HFFc6 (cell line): ENCODE measurements around the gene RNF148. TPM values are rescaled to one million over a fixed set of nuclear protein-coding genes. Genes with fewer than 3 reads are reported as not detected.

Source experiments
- DNase-seq: peaks from one replicate; pipeline ENCODE4 v3.0.0-alpha.2; 2018
- H3K27ac Mint-ChIP-seq: 2 replicates; pipeline ENCODE4 v1.8.0; 2020; ENCODE audit warnings: mild to moderate bottlenecking, mixed read lengths
- H3K27me3 Mint-ChIP-seq: 2 replicates; pipeline ENCODE4 v1.8.0; 2021; ENCODE audit warnings: mild to moderate bottlenecking, moderate library complexity, mixed read lengths; ENCODE audit not compliant: insufficient read depth
- H3K36me3 Mint-ChIP-seq: 2 replicates; pipeline ENCODE4 v1.8.0; 2021; ENCODE audit warnings: low read depth, mixed read lengths
- H3K4me1 Mint-ChIP-seq: 2 replicates; pipeline ENCODE4 v1.8.0; 2020; ENCODE audit warnings: low read depth, mixed read lengths
- H3K4me3 Mint-ChIP-seq: 2 replicates; pipeline ENCODE4 v1.8.0; 2020; ENCODE audit warnings: mild to moderate bottlenecking, moderate library complexity, mixed read lengths
- H3K9me3 Mint-ChIP-seq: 2 replicates; pipeline ENCODE4 v1.8.0; 2020; ENCODE audit warnings: mild to moderate bottlenecking, mixed read lengths
- total RNA-seq, 6 experiments: library from RNA; stranded (reverse); fragmentation: NEBNext Ultra II Directional; extraction: Animal tissue kit (Norgen Biotek cat#: 25700); gene quantifications; 2 replicates in 1 of 6; 3 replicates in 5 of 6; pipeline ENCODE4 v1.2.3, GENCODE V29; 2021
- TF ChIP-seq, protein P1 (sequence below): fragments of 200-600 bp; sonication (generic); IDR thresholded peaks from 2 replicates; pipeline ENCODE4 v1.5.0; 2021; ENCODE audit warnings: antibody characterized with exemption, mild to moderate bottlenecking

Gene RNF148
- total RNA-seq, 6 experiments from 2014 or later, result not detected

- peaks cover 34% of the 10 kb centered on the region for H3K9me3 Mint-ChIP-seq
- TF ChIP-seq, protein P1, sequence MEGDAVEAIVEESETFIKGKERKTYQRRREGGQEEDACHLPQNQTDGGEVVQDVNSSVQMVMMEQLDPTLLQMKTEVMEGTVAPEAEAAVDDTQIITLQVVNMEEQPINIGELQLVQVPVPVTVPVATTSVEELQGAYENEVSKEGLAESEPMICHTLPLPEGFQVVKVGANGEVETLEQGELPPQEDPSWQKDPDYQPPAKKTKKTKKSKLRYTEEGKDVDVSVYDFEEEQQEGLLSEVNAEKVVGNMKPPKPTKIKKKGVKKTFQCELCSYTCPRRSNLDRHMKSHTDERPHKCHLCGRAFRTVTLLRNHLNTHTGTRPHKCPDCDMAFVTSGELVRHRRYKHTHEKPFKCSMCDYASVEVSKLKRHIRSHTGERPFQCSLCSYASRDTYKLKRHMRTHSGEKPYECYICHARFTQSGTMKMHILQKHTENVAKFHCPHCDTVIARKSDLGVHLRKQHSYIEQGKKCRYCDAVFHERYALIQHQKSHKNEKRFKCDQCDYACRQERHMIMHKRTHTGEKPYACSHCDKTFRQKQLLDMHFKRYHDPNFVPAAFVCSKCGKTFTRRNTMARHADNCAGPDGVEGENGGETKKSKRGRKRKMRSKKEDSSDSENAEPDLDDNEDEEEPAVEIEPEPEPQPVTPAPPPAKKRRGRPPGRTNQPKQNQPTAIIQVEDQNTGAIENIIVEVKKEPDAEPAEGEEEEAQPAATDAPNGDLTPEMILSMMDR, result no peak
- no peaks in the 10 kb centered on the region; the same call in 1 of the 2 replicates for H3K36me3 Mint-ChIP-seq
- H3K27ac Mint-ChIP-seq, result no peak overlapping the region
- peaks cover 3% of the 10 kb centered on the region for H3K27me3 Mint-ChIP-seq
- H3K4me3 Mint-ChIP-seq, result no peak overlapping the region
- no peaks in the 10 kb centered on the region for H3K4me1 Mint-ChIP-seq
- DNase-seq, result no peak
Measured at GRCh38 chr7:122691569-122692235, 11.0 kb downstream of the RNF148 start.

- TF ChIP-seq, protein P1, result no peak
- Mint-ChIP-seq H3K4me1 (no peaks in the 10 kb centered on the region), H3K27ac (no peak overlapping the region), H3K4me3 (no peak overlapping the region), H3K36me3 (no peaks in the 10 kb centered on the region; the same call in 1 of the 2 replicates), H3K9me3 (peaks cover 33% of the 10 kb centered on the region), H3K27me3 (peaks cover 3% of the 10 kb centered on the region)
- no peak for DNase-seq
Measured at GRCh38 chr7:122689346-122690109, 13.2 kb downstream of the RNF148 start.

GRCh38 chr7:122688400-122688998, 14.2 kb downstream of the RNF148 start:
- TF ChIP-seq, protein P1, result no peak
- Mint-ChIP-seq H3K27ac (no peak overlapping the region), H3K27me3 (peaks cover 3% of the 10 kb centered on the region), H3K9me3 (peaks cover 25% of the 10 kb centered on the region), H3K4me3 (no peak overlapping the region), H3K4me1 (no peaks in the 10 kb centered on the region), H3K36me3 (no peaks in the 10 kb centered on the region; the same call in 1 of the 2 replicates)
- no peak for DNase-seq

DNA sequence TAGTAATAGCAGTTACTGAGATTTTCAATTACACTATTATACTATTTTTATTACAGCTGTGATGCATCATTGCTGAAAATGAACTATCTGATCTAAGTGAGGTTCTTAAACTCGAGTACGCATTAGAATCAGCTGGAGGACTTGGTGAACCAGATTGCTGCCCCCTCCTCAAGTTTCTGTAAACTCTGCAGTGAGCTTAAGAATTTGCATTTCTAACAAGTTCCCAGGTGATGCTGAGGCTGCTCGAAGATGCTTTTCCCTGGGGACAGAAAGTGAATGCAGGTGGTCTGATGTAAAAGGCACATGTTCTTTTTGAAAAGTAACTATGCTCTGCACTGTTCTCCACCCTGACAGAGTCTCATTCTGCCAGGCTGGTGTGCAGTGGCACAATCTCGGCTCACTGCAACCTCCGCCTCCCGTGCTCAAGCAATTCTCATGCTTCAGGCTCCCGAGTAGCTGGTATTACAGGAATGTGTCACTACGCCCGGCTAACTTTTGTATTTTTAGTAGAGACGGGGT, 16.3 kb downstream of the RNF148 start:
- DNase-seq, result no peak
- H3K9me3 Mint-ChIP-seq, result peaks cover 23% of the 10 kb centered on the region
- H3K27me3 Mint-ChIP-seq, result no peaks in the 10 kb centered on the region; the same call in 1 of the 2 replicates
- TF ChIP-seq, protein P1, result no peak
- no peaks in the 10 kb centered on the region for H3K36me3 Mint-ChIP-seq
- no peak overlapping the region for H3K27ac Mint-ChIP-seq
- no peaks in the 10 kb centered on the region for H3K4me1 Mint-ChIP-seq
- H3K4me3 Mint-ChIP-seq, result no peak overlapping the region

- Mint-ChIP-seq H3K27ac (no peak overlapping the region), H3K36me3 (no peaks in the 10 kb centered on the region), H3K9me3 (peaks cover 25% of the 10 kb centered on the region), H3K27me3 (no peaks in the 10 kb centered on the region; the same call in 1 of the 2 replicates), H3K4me1 (no peaks in the 10 kb centered on the region), H3K4me3 (no peak overlapping the region)
- TF ChIP-seq, protein P1, result no peak
- no peak for DNase-seq
Measured at GRCh38 chr7:122684504-122684903, 18.2 kb downstream of the RNF148 start.
